ENCODE data around the gene RHOG. TPM values are rescaled to one million over a fixed set of nuclear protein-coding genes. Genes with fewer than 3 reads are reported as not detected.
A peak's percentile ranks its signal among the peaks of the same experiment; 100 is the strongest.

The RHOG gene
- total and polyA plus RNA-seq, 9 of the 15 experiments (the other 6 are each of a cell fraction or from before 2014, with no cell fraction given) = 22.6 to 162 (median 80.3) TPM

GRCh38 chr11:3834664-3835461 is 5.9 kb downstream of the RHOG start (continued):
- TF ChIP-seq NBN (IDR thresholded peaks at IDR 0.05; ENCODE audit: low read depth) (peak; percentile 89), EP400 (IDR thresholded peaks at IDR 0.05) (peak; percentile 84), RFX1 (IDR thresholded peaks at IDR 0.05) (no peak), ZNF395 (CRISPR knock-in tag; IDR thresholded peaks at IDR 0.05) (peak; percentile 83; the same call in 1 of the 2 replicates), SMAD2 (IDR thresholded peaks at IDR 0.05; ENCODE audit: low read depth, low read length) (no peak), SNAPC5 (CRISPR knock-in tag; IDR thresholded peaks at IDR 0.05) (no peak), HOMEZ (CRISPR knock-in tag; IDR thresholded peaks at IDR 0.05) (no peak), ESRRA (IDR thresholded peaks at IDR 0.05; ENCODE audit: borderline replicate concordance, low read depth) (peak; percentile 72; the same call in 1 of the 2 replicates), MAFK (IDR thresholded peaks at IDR 0.05; ENCODE audit: low read length) (0 out of 2 replicates have a peak, but pooled peaks have one; percentile 18), PHF21A (IDR thresholded peaks at IDR 0.05; ENCODE audit: borderline replicate concordance, low read depth) (peak; percentile 92; the same call in 1 of the 2 replicates), ZNF165 (CRISPR knock-in tag; IDR thresholded peaks at IDR 0.05; ENCODE audit: borderline replicate concordance) (no peak), ZNF407 (IDR thresholded peaks at IDR 0.05; ENCODE audit: low read depth) (no peak), MAFF (IDR thresholded peaks at IDR 0.05; ENCODE audit: low read length) (no peak), ZNF23 (CRISPR knock-in tag; IDR thresholded peaks at IDR 0.05) (no peak), THRAP3 (IDR thresholded peaks at IDR 0.05; ENCODE audit: borderline replicate concordance) (no peak), ZBTB12 (CRISPR knock-in tag; IDR thresholded peaks at IDR 0.05) (no peak)

Data from K562 (cell line).